ENCODE data around the gene C19orf47. TPM values are rescaled to one million over a fixed set of nuclear protein-coding genes. Genes with fewer than 3 reads are reported as not detected.

C19orf47 gene
- total RNA-seq, 1 donor from 2014 or later = 166 TPM

- Histone ChIP-seq H3K27me3 (ENCODE audit: low read depth) (no peaks in the 10 kb centered on the region), H3K27ac (replicated peaks) (no peak overlapping the region), H3K4me1 (no peaks in the 10 kb centered on the region), H3K4me3 (no peak overlapping the region), H3K9me3 (replicated peaks) (no peaks in the 10 kb centered on the region), H3K36me3 (no peaks in the 10 kb centered on the region)
- DNase-seq = no peak
- intact Hi-C loops (cut with micrococcal nuclease) = no loop called here
- TF ChIP-seq CTCF (IDR thresholded peaks at IDR 0.05; ENCODE audit: borderline replicate concordance) = no peak
Observed at GRCh38 chr19:40302224-40303011, 45.8 kb downstream of the C19orf47 start.

GRCh38 chr19:40300668-40301067 is 47.5 kb downstream of the C19orf47 start:
- Histone ChIP-seq H3K4me3 (no peak overlapping the region), H3K27me3 (ENCODE audit: low read depth) (no peaks in the 10 kb centered on the region), H3K9me3 (replicated peaks) (no peaks in the 10 kb centered on the region), H3K27ac (replicated peaks) (no peak overlapping the region), H3K4me1 (no peaks in the 10 kb centered on the region), H3K36me3 (no peaks in the 10 kb centered on the region)
- intact Hi-C loops (cut with micrococcal nuclease) = no loop called here
- DNase-seq = no peak
- no peak for TF ChIP-seq CTCF (IDR thresholded peaks at IDR 0.05; ENCODE audit: borderline replicate concordance)

GRCh38 chr19:40298026-40298425 is 50.2 kb downstream of the C19orf47 start:
- Histone ChIP-seq H3K4me1 (no peaks in the 10 kb centered on the region), H3K27me3 (ENCODE audit: low read depth) (no peaks in the 10 kb centered on the region), H3K9me3 (replicated peaks) (no peaks in the 10 kb centered on the region), H3K4me3 (no peak overlapping the region), H3K36me3 (no peaks in the 10 kb centered on the region), H3K27ac (replicated peaks) (no peak overlapping the region)
- intact Hi-C loops (cut with micrococcal nuclease) = no loop called here
- no peak for TF ChIP-seq CTCF (IDR thresholded peaks at IDR 0.05; ENCODE audit: borderline replicate concordance)
- DNase-seq = no peak

GRCh38 chr19:40294560-40294959 is 53.6 kb downstream of the C19orf47 start:
- no peak for TF ChIP-seq CTCF (IDR thresholded peaks at IDR 0.05; ENCODE audit: borderline replicate concordance)
- H3K4me3 ChIP-seq = no peak overlapping the region
- no peak overlapping the region for H3K27ac ChIP-seq (replicated peaks)
- no peaks in the 10 kb centered on the region for H3K4me1 ChIP-seq
- no peak for DNase-seq
- no peaks in the 10 kb centered on the region for H3K36me3 ChIP-seq
- no peaks in the 10 kb centered on the region for H3K9me3 ChIP-seq (replicated peaks)
- intact Hi-C loops (cut with micrococcal nuclease) = no loop called here
- H3K27me3 ChIP-seq (ENCODE audit: low read depth) = no peaks in the 10 kb centered on the region

- Histone ChIP-seq H3K4me1 (peaks cover 37% of the 10 kb centered on the region), H3K27me3 (ENCODE audit: low read depth) (no peaks in the 10 kb centered on the region), H3K9me3 (replicated peaks) (no peaks in the 10 kb centered on the region), H3K36me3 (no peaks in the 10 kb centered on the region), H3K27ac (replicated peaks) (no peak overlapping the region), H3K4me3 (no peak overlapping the region)
- DNase-seq = no peak
- TF ChIP-seq CTCF (IDR thresholded peaks at IDR 0.05; ENCODE audit: borderline replicate concordance) = no peak
- intact Hi-C loops (cut with micrococcal nuclease) = no loop called here
Observed at GRCh38 chr19:40286971-40287421, 61.2 kb downstream of the C19orf47 start.
